ENCODE data around the gene CACHD1. TPM values are rescaled to one million over a fixed set of nuclear protein-coding genes. Genes with fewer than 3 reads are reported as not detected.
A peak's percentile ranks its signal among the peaks of the same experiment; 100 is the strongest.

Gene CACHD1
- total RNA-seq, 1 experiment from 2014 or later: not detected

DNA sequence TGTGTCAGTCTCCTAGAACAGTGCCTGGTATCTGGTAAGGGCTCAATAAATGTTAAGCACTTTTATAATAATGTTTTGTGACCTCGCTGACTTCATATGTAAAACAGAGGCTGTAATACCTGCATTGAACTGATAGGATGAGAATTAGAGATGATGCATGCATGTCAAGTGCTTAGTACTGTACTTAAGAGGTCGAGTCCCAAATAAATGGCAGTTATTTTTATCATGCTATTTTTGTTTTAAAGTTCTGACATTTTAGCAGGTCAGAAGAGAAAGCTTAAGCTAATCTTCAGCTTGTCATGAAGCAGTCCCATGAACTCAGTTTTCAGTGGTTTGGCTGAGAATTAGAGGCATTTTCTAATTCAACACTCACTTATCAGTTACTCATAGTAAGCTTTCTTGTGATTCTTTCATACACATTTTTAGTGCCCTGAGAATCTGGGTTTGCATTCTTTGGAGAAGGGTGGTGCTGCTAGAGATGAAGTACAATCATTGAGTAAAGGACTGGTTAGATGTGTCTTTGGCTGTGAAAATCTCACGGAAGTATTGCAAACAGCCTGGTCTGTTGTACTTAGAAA is 199.3 kb downstream of the CACHD1 start:
- Histone ChIP-seq H3K9me2 (replicated peaks; ENCODE audit: insufficient read depth, low read length) (no peaks in the 10 kb centered on the region), H3K27ac (ENCODE audit: low read length) (no peak overlapping the region), H3K27me3 (ENCODE audit: low read length) (no peaks in the 10 kb centered on the region), H3K36me3 (ENCODE audit: insufficient read depth, low read length) (no peaks in the 10 kb centered on the region), H4K20me1 (ENCODE audit: insufficient read depth, low read depth, low read length) (no peaks in the 10 kb centered on the region), H3K9me3 (ENCODE audit: low read length) (no peaks in the 10 kb centered on the region), H3K4me1 (ENCODE audit: low read length) (no peaks in the 10 kb centered on the region), H3K9ac (ENCODE audit: low read length) (no peak overlapping the region), H3K4me2 (ENCODE audit: low read depth, low read length, poor library complexity, severe bottlenecking) (no peak overlapping the region), H3K79me2 (ENCODE audit: low read length) (no peaks in the 10 kb centered on the region), H2AFZ (ENCODE audit: low read length) (no peak overlapping the region), H3K4me3 (ENCODE audit: low read length) (no peak overlapping the region)
- no peak for DNase-seq

DNA sequence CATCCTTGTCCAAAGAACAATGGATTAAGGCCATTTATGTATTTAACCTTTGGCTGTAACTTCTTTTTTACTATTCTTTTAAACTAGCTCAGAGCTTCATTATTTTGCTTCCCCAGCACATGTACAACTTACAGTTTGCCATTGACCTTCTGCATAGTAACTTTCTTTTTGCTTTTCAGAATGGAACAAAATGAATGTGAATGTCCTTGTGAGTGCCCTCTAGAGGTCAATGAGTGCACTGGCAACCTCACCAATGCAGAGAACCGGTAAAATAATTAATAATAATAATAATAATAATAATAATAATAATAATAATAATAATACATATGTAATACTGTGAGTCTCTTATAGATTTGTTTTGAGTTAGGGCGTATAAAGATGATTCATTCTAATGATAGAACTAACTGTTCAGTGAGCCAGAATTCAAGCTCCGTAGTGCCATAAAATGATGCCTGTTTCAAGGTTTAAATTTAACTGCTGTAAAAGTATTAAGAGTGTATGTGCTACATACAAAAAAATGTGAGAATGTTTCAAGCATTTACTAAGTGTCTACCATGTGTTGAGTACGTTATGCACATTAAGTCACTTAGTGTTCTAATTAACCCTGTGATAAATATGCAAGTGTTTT is 205.9 kb downstream of the CACHD1 start:
- Histone ChIP-seq H2AFZ (ENCODE audit: low read length) (no peak overlapping the region), H3K79me2 (ENCODE audit: low read length) (no peaks in the 10 kb centered on the region), H3K27ac (ENCODE audit: low read length) (no peak overlapping the region), H3K9me3 (ENCODE audit: low read length) (no peaks in the 10 kb centered on the region), H3K4me1 (ENCODE audit: low read length) (no peaks in the 10 kb centered on the region), H4K20me1 (ENCODE audit: insufficient read depth, low read depth, low read length) (no peaks in the 10 kb centered on the region), H3K9ac (ENCODE audit: low read length) (no peak overlapping the region), H3K27me3 (ENCODE audit: low read length) (no peaks in the 10 kb centered on the region), H3K9me2 (replicated peaks; ENCODE audit: insufficient read depth, low read length) (no peaks in the 10 kb centered on the region), H3K36me3 (ENCODE audit: insufficient read depth, low read length) (no peaks in the 10 kb centered on the region), H3K4me3 (ENCODE audit: low read length) (no peak overlapping the region), H3K4me2 (ENCODE audit: low read depth, low read length, poor library complexity, severe bottlenecking) (no peak overlapping the region)
- peak; percentile 46 for DNase-seq

DNA sequence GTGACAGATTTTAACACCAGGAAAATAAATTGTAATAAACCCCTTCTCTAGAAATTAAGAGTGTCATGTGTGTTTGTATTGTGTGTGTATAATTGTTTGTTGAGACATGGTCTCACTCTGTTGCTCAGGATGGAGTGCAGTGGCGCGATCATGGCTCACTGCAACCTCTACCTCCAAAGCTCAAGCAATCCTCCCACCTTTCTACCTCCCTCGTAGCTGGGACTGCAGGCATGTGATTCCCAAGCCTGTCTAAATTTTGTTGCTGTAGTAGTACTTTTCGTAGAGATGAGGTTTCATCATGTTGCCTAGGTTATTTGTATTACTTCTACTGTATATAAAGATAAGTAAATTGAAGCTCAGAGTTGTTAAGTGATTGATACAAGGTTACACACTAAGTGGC is 206.5 kb downstream of the CACHD1 start:
- Histone ChIP-seq H3K9me2 (replicated peaks; ENCODE audit: insufficient read depth, low read length) (no peaks in the 10 kb centered on the region), H3K79me2 (ENCODE audit: low read length) (no peaks in the 10 kb centered on the region), H3K4me3 (ENCODE audit: low read length) (no peak overlapping the region), H3K9me3 (ENCODE audit: low read length) (no peaks in the 10 kb centered on the region), H3K27ac (ENCODE audit: low read length) (no peak overlapping the region), H3K4me2 (ENCODE audit: low read depth, low read length, poor library complexity, severe bottlenecking) (no peak overlapping the region), H3K27me3 (ENCODE audit: low read length) (no peaks in the 10 kb centered on the region), H3K36me3 (ENCODE audit: insufficient read depth, low read length) (no peaks in the 10 kb centered on the region), H3K9ac (ENCODE audit: low read length) (no peak overlapping the region), H2AFZ (ENCODE audit: low read length) (no peak overlapping the region), H4K20me1 (ENCODE audit: insufficient read depth, low read depth, low read length) (no peaks in the 10 kb centered on the region), H3K4me1 (ENCODE audit: low read length) (no peaks in the 10 kb centered on the region)
- no peak for DNase-seq

DNA sequence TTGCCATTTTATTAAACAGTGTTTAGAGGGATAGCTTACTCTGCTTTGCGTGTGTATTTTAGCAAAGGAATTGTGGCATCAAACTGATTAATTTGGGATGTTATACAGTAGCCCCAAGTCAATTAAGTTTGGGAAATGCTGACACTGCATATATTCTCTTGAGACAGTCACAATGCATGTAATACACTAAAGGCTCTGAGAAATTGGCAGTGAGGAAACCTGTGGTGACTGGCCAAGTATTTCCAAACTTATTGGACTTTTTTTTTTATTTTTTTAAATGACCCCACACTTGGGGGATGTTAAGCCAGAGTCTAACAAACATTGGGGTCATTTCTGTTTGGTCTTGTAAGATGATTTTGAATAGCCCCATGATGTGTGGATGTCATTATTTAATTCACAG is 207.6 kb downstream of the CACHD1 start:
- DNase-seq: no peak
- Histone ChIP-seq H4K20me1 (ENCODE audit: insufficient read depth, low read depth, low read length) (no peaks in the 10 kb centered on the region), H3K9me3 (ENCODE audit: low read length) (no peaks in the 10 kb centered on the region), H3K27me3 (ENCODE audit: low read length) (no peaks in the 10 kb centered on the region), H3K4me2 (ENCODE audit: low read depth, low read length, poor library complexity, severe bottlenecking) (no peak overlapping the region), H3K9me2 (replicated peaks; ENCODE audit: insufficient read depth, low read length) (no peaks in the 10 kb centered on the region), H3K36me3 (ENCODE audit: insufficient read depth, low read length) (no peaks in the 10 kb centered on the region), H2AFZ (ENCODE audit: low read length) (no peak overlapping the region), H3K79me2 (ENCODE audit: low read length) (no peaks in the 10 kb centered on the region), H3K27ac (ENCODE audit: low read length) (no peak overlapping the region), H3K9ac (ENCODE audit: low read length) (no peak overlapping the region), H3K4me1 (ENCODE audit: low read length) (no peaks in the 10 kb centered on the region), H3K4me3 (ENCODE audit: low read length) (no peak overlapping the region)

DNA sequence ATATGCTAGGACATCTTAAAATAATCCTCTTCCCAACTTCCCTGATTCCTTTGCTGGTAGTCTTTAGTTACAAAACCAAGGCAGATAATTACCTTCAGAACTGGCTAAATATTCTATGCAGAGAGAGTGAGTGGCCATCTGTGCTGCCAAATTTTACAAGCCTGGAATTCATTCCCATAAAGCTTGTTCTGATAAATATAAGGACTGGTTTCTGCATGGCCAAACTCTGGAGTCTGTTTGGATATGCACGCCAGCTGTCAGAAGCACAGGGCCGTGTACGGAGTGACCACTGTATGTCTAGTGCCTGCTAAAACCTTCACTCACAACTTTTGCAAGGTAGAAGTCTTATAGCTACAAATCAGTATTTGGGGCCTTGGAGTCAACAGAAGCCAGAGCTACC is 208.4 kb downstream of the CACHD1 start:
- Histone ChIP-seq H3K27ac (ENCODE audit: low read length) (no peak overlapping the region), H3K4me3 (ENCODE audit: low read length) (no peak overlapping the region), H3K9ac (ENCODE audit: low read length) (no peak overlapping the region), H2AFZ (ENCODE audit: low read length) (no peak overlapping the region), H3K9me2 (replicated peaks; ENCODE audit: insufficient read depth, low read length) (no peaks in the 10 kb centered on the region), H3K27me3 (ENCODE audit: low read length) (no peaks in the 10 kb centered on the region; the same call in 1 of the 2 replicates), H3K9me3 (ENCODE audit: low read length) (no peaks in the 10 kb centered on the region), H3K36me3 (ENCODE audit: insufficient read depth, low read length) (no peaks in the 10 kb centered on the region), H3K4me1 (ENCODE audit: low read length) (no peaks in the 10 kb centered on the region), H3K4me2 (ENCODE audit: low read depth, low read length, poor library complexity, severe bottlenecking) (no peak overlapping the region), H3K79me2 (ENCODE audit: low read length) (no peaks in the 10 kb centered on the region), H4K20me1 (ENCODE audit: insufficient read depth, low read depth, low read length) (no peaks in the 10 kb centered on the region)
- DNase-seq: no peak

DNA sequence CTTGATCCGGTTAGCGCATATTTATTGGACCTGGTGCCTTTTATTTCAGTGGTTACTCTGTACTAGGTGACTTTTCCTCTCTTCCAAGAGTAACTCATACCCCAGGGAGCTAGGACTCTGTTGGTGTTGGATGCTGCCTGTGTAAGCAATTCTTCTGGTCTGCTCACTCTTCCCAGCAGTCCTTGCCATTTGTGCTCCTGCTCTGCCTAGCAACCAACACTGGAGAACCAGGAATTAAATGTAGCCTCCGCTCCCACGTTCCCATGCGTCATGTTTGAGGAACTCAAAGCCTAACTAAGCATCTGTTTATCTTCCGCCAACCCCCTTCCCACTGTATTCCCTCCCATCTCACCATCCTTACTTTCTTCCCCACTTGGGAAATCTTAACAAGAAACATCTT is 209.2 kb downstream of the CACHD1 start:
- no peak for DNase-seq
- H3K79me2 ChIP-seq (ENCODE audit: low read length): no peaks in the 10 kb centered on the region
- no peaks in the 10 kb centered on the region for H3K36me3 ChIP-seq (ENCODE audit: insufficient read depth, low read length)
- H3K27ac ChIP-seq (ENCODE audit: low read length): no peak overlapping the region
- no peak overlapping the region for H2AFZ ChIP-seq (ENCODE audit: low read length)
- H3K9me3 ChIP-seq (ENCODE audit: low read length): no peaks in the 10 kb centered on the region
- H3K27me3 ChIP-seq (ENCODE audit: low read length): no peaks in the 10 kb centered on the region; the same call in 1 of the 2 replicates
- H3K9ac ChIP-seq (ENCODE audit: low read length): no peak overlapping the region
- no peaks in the 10 kb centered on the region for H3K9me2 ChIP-seq (replicated peaks; ENCODE audit: insufficient read depth, low read length)
- H3K4me2 ChIP-seq (ENCODE audit: low read depth, low read length, poor library complexity, severe bottlenecking): no peak overlapping the region
- no peak overlapping the region for H3K4me3 ChIP-seq (ENCODE audit: low read length)
- H3K4me1 ChIP-seq (ENCODE audit: low read length): no peaks in the 10 kb centered on the region
- H4K20me1 ChIP-seq (ENCODE audit: insufficient read depth, low read depth, low read length): no peaks in the 10 kb centered on the region

DNA sequence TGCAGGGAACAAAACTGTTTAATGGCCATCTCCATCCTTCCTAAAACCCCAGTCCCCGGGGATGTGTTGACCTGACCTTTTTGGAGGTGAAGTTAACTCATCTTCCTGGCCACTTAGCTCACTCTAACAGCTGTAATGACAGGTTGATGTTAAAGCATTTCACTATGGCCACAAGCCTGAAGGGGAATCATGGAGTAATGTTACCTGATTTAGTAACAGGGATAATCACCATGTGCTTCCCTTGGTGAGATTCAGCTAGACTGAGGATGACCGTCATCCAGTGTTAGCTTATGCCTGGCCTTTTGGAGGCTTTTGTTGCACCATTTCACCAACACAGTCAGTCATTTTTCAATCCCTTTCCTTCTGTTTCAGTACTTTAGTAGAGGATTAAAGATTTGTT is 210.7 kb downstream of the CACHD1 start:
- Histone ChIP-seq H3K27me3 (ENCODE audit: low read length) (no peaks in the 10 kb centered on the region; the same call in 1 of the 2 replicates), H3K79me2 (ENCODE audit: low read length) (no peaks in the 10 kb centered on the region), H3K4me3 (ENCODE audit: low read length) (no peak overlapping the region), H4K20me1 (ENCODE audit: insufficient read depth, low read depth, low read length) (no peaks in the 10 kb centered on the region), H3K4me2 (ENCODE audit: low read depth, low read length, poor library complexity, severe bottlenecking) (no peak overlapping the region), H3K27ac (ENCODE audit: low read length) (no peak overlapping the region), H3K9ac (ENCODE audit: low read length) (no peak overlapping the region), H3K9me3 (ENCODE audit: low read length) (no peaks in the 10 kb centered on the region), H3K9me2 (replicated peaks; ENCODE audit: insufficient read depth, low read length) (no peaks in the 10 kb centered on the region), H2AFZ (ENCODE audit: low read length) (no peak overlapping the region), H3K4me1 (ENCODE audit: low read length) (no peaks in the 10 kb centered on the region), H3K36me3 (ENCODE audit: insufficient read depth, low read length) (no peaks in the 10 kb centered on the region)
- DNase-seq: no peak

DNA sequence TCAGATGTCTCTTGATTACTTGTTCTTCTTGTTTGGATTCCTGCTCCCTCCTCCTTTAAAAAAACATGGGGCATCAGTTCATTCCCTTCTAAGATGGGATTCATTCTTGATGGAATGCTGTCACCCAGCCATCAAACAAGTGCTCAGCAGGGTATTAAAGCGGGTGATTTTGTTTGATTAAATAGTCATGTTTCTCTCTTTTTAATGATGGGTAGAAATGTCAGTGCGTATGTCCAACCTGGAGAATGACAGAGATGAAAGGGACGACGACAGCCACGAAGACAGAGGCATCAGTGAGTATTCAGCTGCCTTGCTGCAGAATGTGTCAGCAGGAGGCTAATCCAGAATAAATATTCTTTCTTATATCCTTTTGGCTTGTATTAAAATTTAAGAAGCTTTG is 211.1 kb downstream of the CACHD1 start:
- no peak overlapping the region for H3K4me2 ChIP-seq (ENCODE audit: low read depth, low read length, poor library complexity, severe bottlenecking)
- no peaks in the 10 kb centered on the region for H3K9me3 ChIP-seq (ENCODE audit: low read length)
- H3K27me3 ChIP-seq (ENCODE audit: low read length): no peaks in the 10 kb centered on the region; the same call in 1 of the 2 replicates
- no peaks in the 10 kb centered on the region for H3K79me2 ChIP-seq (ENCODE audit: low read length)
- no peak overlapping the region for H2AFZ ChIP-seq (ENCODE audit: low read length)
- no peaks in the 10 kb centered on the region for H3K36me3 ChIP-seq (ENCODE audit: insufficient read depth, low read length)
- H3K9ac ChIP-seq (ENCODE audit: low read length): no peak overlapping the region
- no peak for DNase-seq
- H3K27ac ChIP-seq (ENCODE audit: low read length): no peak overlapping the region
- no peaks in the 10 kb centered on the region for H3K9me2 ChIP-seq (replicated peaks; ENCODE audit: insufficient read depth, low read length)
- H4K20me1 ChIP-seq (ENCODE audit: insufficient read depth, low read depth, low read length): no peaks in the 10 kb centered on the region
- H3K4me3 ChIP-seq (ENCODE audit: low read length): no peak overlapping the region
- H3K4me1 ChIP-seq (ENCODE audit: low read length): no peaks in the 10 kb centered on the region

Measured in Karpas-422 (cell line).